ENCODE data around the gene GSTM5. TPM values are rescaled to one million over a fixed set of nuclear protein-coding genes. Genes with fewer than 3 reads are reported as not detected.
"Not testable (repeated sequence)": the region's sequence is repeated elsewhere in the genome, so short reads cannot be mapped to it uniquely, and the experiment has no call there.

Gene GSTM5
- 0.06 TPM for polyA plus RNA-seq (2012; ENCODE audit: low read depth, missing spikeins)

GRCh38 chr1:109711593-109712320 is at the start of gene GSTM5:
Gene GSTM5 (plus strand): TSS chr1:109712251. CDS start chr1:109712313, 62 bp downstream.
- not testable (repeated sequence) for FAIRE-seq; DNase-seq (ENCODE audit: insufficient read length, low spot score)

DNA sequence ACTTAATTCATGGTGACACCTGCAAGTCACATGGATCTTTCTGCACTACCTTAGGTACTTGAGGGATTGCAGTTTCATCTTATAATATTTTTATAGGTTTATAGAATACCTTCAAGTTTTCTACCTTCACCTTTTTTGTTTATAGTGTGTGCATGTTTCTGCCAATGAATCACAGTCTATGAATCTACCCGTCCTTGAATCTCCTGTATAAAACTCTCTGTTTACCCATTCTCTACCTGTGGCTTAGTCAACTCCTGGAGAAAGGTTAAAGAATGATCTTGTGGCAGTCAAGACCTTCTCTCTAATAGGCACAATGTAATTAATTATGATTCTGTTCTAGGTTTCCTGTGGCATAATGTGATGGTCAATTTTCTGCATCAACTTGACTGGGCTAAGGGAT is 47.4 kb upstream of the GSTM5 start:
- FAIRE-seq (no peak), DNase-seq (ENCODE audit: insufficient read length, low spot score) (no peak)
- TF ChIP-seq POU2F2 (IDR thresholded peaks at IDR 0.05; ENCODE audit: low read depth, low read length), result no peak
- no peak for TF ChIP-seq POLR2A (IDR thresholded peaks at IDR 0.05; ENCODE audit: low read depth, low read length)
- no peak for TF ChIP-seq POLR2AphosphoS5 (IDR thresholded peaks at IDR 0.05; ENCODE audit: low read depth, low read length)
- no peak for TF ChIP-seq PAX5 (IDR thresholded peaks at IDR 0.05; ENCODE audit: insufficient read depth, low read length, severe bottlenecking)

- TF ChIP-seq POLR2AphosphoS5 (IDR thresholded peaks at IDR 0.05; ENCODE audit: low read depth, low read length), result no peak
- no peak for TF ChIP-seq PAX5 (IDR thresholded peaks at IDR 0.05; ENCODE audit: insufficient read depth, low read length, severe bottlenecking)
- TF ChIP-seq TAF1 (IDR thresholded peaks at IDR 0.05; ENCODE audit: low read depth, low read length), result no peak
- TF ChIP-seq SPI1 (IDR thresholded peaks at IDR 0.05; ENCODE audit: low read depth, low read length), result no peak
- TF ChIP-seq POU2F2 (IDR thresholded peaks at IDR 0.05; ENCODE audit: low read depth, low read length), result no peak
- TF ChIP-seq POLR2A (IDR thresholded peaks at IDR 0.05; ENCODE audit: low read depth, low read length), result no peak
- FAIRE-seq (peak; percentile 64), DNase-seq (ENCODE audit: insufficient read length, low spot score) (peak; percentile 74)
Measured at GRCh38 chr1:109667452-109668122, 44.5 kb upstream of the GSTM5 start, which contains the start of gene GSTM2. Gene GSTM2 (plus strand): TSS chr1:109668057. CDS start chr1:109668116, 59 bp downstream.

DNA sequence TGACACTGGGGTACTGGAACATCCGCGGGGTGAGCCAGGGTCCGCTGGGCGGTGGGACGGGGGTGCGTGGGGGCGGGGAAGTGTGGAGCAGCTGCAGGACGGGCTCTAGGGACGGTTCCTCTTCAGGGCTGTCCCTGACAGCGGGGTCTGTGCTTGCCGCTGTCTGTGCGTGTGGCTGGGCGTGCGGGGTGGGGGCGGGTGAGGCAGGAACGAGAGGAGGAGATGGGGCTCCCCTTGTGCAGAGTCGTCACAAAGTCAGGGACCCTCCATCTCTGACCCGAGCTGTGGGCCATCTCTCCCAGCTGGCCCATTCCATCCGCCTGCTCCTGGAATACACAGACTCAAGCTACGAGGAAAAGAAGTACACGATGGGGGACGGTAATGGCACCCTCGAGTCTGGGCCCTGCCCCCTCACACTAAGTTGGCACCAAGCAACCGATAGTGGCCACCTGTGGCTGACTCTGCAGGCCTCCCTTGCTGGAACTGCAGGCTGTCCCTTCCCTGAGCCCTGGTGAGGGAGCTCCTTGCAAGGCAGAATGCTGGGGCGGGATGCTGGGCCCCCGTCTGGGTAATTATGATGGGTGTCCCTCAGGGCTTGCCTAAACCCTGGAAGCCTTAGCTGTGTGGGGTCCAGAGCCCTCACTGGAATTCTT is 43.8 kb upstream of the GSTM5 start:
- no peak for DNase-seq (ENCODE audit: insufficient read length, low spot score)
- TF ChIP-seq TAF1 (IDR thresholded peaks at IDR 0.05; ENCODE audit: low read depth, low read length) (no peak), POLR2A (IDR thresholded peaks at IDR 0.05; ENCODE audit: low read depth, low read length) (no peak), POLR2AphosphoS5 (IDR thresholded peaks at IDR 0.05; ENCODE audit: low read depth, low read length) (no peak), POU2F2 (IDR thresholded peaks at IDR 0.05; ENCODE audit: low read depth, low read length) (no peak), SPI1 (IDR thresholded peaks at IDR 0.05; ENCODE audit: low read depth, low read length) (no peak), PAX5 (IDR thresholded peaks at IDR 0.05; ENCODE audit: insufficient read depth, low read length, severe bottlenecking) (no peak)
- no peak for FAIRE-seq

DNA sequence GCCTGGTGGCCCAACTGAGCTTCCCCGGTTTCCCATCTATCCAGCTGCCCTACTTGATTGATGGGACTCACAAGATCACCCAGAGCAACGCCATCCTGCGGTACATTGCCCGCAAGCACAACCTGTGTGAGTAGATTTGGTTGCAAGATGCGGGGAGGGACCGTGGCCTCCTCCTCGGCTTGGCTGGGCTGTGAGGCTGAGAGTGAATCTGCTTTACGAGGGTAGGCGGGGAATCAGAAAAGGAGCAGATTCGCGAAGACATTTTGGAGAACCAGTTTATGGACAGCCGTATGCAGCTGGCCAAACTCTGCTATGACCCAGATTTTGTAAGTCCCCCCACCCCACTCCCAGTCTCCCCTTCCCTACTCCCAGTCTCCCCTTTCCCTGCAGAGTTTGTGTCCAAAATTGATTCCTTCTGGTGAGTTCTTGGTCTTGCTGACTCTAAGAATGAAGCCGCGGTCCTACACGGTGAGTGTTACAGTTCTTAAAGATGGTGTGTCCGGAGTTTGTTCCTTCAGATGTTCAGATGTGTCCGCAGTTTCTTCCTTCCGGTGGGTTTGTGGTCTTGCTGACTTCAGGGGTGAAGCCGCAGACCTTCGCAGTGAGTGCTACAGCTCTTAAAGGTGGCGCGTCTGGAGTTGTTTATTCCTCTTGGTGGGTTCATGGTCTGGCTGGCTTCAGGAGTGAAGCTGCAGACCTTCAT is 42.7 kb upstream of the GSTM5 start:
- FAIRE-seq (peak; percentile 13), DNase-seq (ENCODE audit: insufficient read length, low spot score) (no peak)
- TF ChIP-seq SPI1 (IDR thresholded peaks at IDR 0.05; ENCODE audit: low read depth, low read length) (no peak), POU2F2 (IDR thresholded peaks at IDR 0.05; ENCODE audit: low read depth, low read length) (no peak)

GRCh38 chr1:109669949-109670302 is 42.1 kb upstream of the GSTM5 start:
- FAIRE-seq; DNase-seq (ENCODE audit: insufficient read length, low spot score): not testable (repeated sequence)

- DNase-seq (ENCODE audit: insufficient read length, low spot score) (no peak), FAIRE-seq (no peak)
- TF ChIP-seq TAF1 (IDR thresholded peaks at IDR 0.05; ENCODE audit: low read depth, low read length) (no peak), SPI1 (IDR thresholded peaks at IDR 0.05; ENCODE audit: low read depth, low read length) (no peak), POLR2A (IDR thresholded peaks at IDR 0.05; ENCODE audit: low read depth, low read length) (no peak), PAX5 (IDR thresholded peaks at IDR 0.05; ENCODE audit: insufficient read depth, low read length, severe bottlenecking) (no peak), POU2F2 (IDR thresholded peaks at IDR 0.05; ENCODE audit: low read depth, low read length) (no peak), POLR2AphosphoS5 (IDR thresholded peaks at IDR 0.05; ENCODE audit: low read depth, low read length) (no peak)
Measured at GRCh38 chr1:109671067-109671466, 41.0 kb upstream of the GSTM5 start.

DNA sequence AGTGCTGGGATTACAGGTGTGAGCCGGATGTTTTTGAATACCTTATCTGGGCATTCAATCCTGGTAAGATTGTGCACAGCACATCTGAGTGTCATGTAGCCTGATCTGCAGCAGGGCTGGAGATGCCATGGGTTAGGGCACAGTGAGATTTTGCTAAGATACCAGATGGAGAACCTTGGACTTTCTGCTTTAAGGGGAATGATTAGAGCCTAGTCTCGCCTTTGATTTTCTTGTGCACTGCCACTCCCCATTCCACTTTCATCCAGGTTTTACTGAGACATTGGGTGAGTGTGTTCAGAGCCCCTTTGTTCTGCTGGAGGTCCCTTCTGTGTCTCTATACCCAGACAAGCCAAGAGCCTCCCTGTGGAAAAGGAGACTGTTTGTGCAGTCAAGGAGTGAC is 38.2 kb upstream of the GSTM5 start:
- not testable (repeated sequence) for FAIRE-seq; DNase-seq (ENCODE audit: insufficient read length, low spot score)

GRCh38 chr1:109676683-109677381 is 35.2 kb upstream of the GSTM5 start:
- FAIRE-seq; DNase-seq (ENCODE audit: insufficient read length, low spot score): not testable (repeated sequence)

- DNase-seq (ENCODE audit: insufficient read length, low spot score) (no peak), FAIRE-seq (no peak)
- no peak for TF ChIP-seq POLR2AphosphoS5 (IDR thresholded peaks at IDR 0.05; ENCODE audit: low read depth, low read length)
- TF ChIP-seq TAF1 (IDR thresholded peaks at IDR 0.05; ENCODE audit: low read depth, low read length), result no peak
- TF ChIP-seq SPI1 (IDR thresholded peaks at IDR 0.05; ENCODE audit: low read depth, low read length), result no peak
- TF ChIP-seq POU2F2 (IDR thresholded peaks at IDR 0.05; ENCODE audit: low read depth, low read length), result no peak
- no peak for TF ChIP-seq PAX5 (IDR thresholded peaks at IDR 0.05; ENCODE audit: insufficient read depth, low read length, severe bottlenecking)
- no peak for TF ChIP-seq POLR2A (IDR thresholded peaks at IDR 0.05; ENCODE audit: low read depth, low read length)
Measured at GRCh38 chr1:109677459-109677858, 34.6 kb upstream of the GSTM5 start.

GRCh38 chr1:109678637-109679036 is 33.4 kb upstream of the GSTM5 start:
- DNase-seq (ENCODE audit: insufficient read length, low spot score); FAIRE-seq: not testable (repeated sequence)

- not testable (repeated sequence) for FAIRE-seq; DNase-seq (ENCODE audit: insufficient read length, low spot score)
Measured at GRCh38 chr1:109684777-109685176, 27.3 kb upstream of the GSTM5 start.

- not testable (repeated sequence) for FAIRE-seq; DNase-seq (ENCODE audit: insufficient read length, low spot score)
Measured at GRCh38 chr1:109685399-109685798, 26.7 kb upstream of the GSTM5 start.

DNA sequence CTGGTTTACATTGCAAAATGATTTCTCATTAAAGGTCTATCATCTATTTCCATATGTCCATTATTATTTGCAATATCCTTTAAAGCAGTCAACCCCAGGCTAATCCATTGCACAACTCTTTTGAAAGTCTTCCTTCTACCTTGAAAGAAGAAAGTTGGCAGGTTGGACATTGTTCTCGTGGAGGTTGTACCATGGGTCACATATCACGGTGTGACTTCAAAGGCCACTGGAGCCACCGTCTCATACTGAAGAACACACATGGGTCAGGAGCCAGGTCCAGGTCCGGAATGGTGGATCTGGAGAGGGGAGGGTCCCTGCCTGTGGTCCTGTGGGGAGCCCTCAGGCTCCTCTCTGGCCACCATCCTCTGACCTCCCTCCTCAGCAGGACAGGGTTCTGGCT is 26.2 kb upstream of the GSTM5 start:
- not testable (repeated sequence) for FAIRE-seq; DNase-seq (ENCODE audit: insufficient read length, low spot score)

DNA sequence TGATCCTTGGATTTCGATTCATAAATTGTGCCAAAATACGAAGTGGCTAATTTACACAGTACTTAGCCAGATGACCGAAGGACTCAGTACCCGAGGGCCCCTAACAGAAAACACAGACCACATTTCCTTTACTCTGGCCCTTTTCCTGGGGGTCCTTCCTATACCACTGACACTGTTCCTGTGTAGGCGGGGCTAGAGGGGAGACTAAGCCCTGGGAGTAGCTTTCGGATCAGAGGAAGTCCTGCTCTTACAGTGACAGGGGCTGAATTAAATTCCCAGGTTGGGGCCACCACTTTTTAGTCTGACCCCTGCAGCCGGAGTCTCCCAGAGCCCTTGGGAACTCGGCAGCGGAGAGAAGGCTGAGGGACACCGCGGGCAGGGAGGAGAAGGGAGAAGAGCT is 24.9 kb upstream of the GSTM5 start:
- FAIRE-seq, result not testable (repeated sequence)

More for the DNA sequence above, 24.9 kb upstream of the GSTM5 start:
- not testable (repeated sequence) for DNase-seq (ENCODE audit: insufficient read length, low spot score)

All from GM12891 (cell line).